WTC11 (cell line): ENCODE data around the gene FAM114A1. TPM values are rescaled to one million over a fixed set of nuclear protein-coding genes. Genes with fewer than 3 reads are reported as not detected.
A peak's percentile ranks its signal among the peaks of the same experiment; 100 is the strongest.

Experiments
- ATAC-seq: fragments of 200-7000 bp; cut with Tn5 transposase; 2 replicates; pipeline ENCODE4 v1.10.0; 2021; ENCODE audit warnings: mild to moderate bottlenecking, moderate library complexity
- CTCF ChIA-PET: fragments of 300-600 bp; sonication (Branson Sonifier 250); formaldehyde crosslinking; loops from one replicate; lab custom pipeline; 2021; ENCODE audit warnings: antibody characterized with exemption; lab: Charles Lee
- POLR2A ChIA-PET: fragments of 350-600 bp; sonication (Branson Sonifier 250); formaldehyde crosslinking; loops from one replicate; lab custom pipeline; 2021; ENCODE audit warnings: antibody characterized with exemption; lab: Charles Lee
- DNase-seq: peaks from one replicate; pipeline ENCODE4 v3.0.0; 2021; ENCODE audit warnings: low spot score
- H3K27ac Mint-ChIP-seq: 2 replicates; pipeline ENCODE4 v1.8.0; 2021; ENCODE audit warnings: mixed read lengths
- H3K27me3 Mint-ChIP-seq: 2 replicates; pipeline ENCODE4 v1.8.0; 2021; ENCODE audit warnings: low read depth, mild to moderate bottlenecking, moderate library complexity, mixed read lengths
- H3K36me3 Mint-ChIP-seq: 2 replicates; pipeline ENCODE4 v1.8.0; 2021; ENCODE audit warnings: mixed read lengths
- H3K4me1 Mint-ChIP-seq: 2 replicates; pipeline ENCODE4 v1.8.0; 2022; ENCODE audit warnings: mixed read lengths
- H3K4me3 Mint-ChIP-seq: 2 replicates; pipeline ENCODE4 v1.8.0; 2021; ENCODE audit warnings: mild to moderate bottlenecking, moderate library complexity, mixed read lengths
- H3K9me3 Mint-ChIP-seq: 2 replicates; pipeline ENCODE4 v1.8.0; 2021; ENCODE audit warnings: mixed read lengths
- AR ChIP-seq: fragments of 250-450 bp; sonication (Bioruptor Pico); IDR thresholded peaks from 2 replicates; pipeline ENCODE4 v1.9.0; 2021; ENCODE audit warnings: mild to moderate bottlenecking
- CBFB ChIP-seq: sonication (generic); formaldehyde crosslinking; IDR thresholded peaks from 2 replicates; pipeline ENCODE4 v1.8.1; 2022; ENCODE audit warnings: mild to moderate bottlenecking, low read depth, missing genetic modification reagents
- E2F1 ChIP-seq: sonication (generic); formaldehyde crosslinking; IDR thresholded peaks from 2 replicates; pipeline ENCODE4 v1.8.0; 2022; ENCODE audit warnings: mild to moderate bottlenecking, missing genetic modification reagents
- ERG ChIP-seq: fragments of 250-450 bp; sonication (Bioruptor Pico); IDR thresholded peaks from 2 replicates; pipeline ENCODE4 v1.8.0; 2021; ENCODE audit warnings: mild to moderate bottlenecking
- KAT7 ChIP-seq: sonication (generic); formaldehyde crosslinking; IDR thresholded peaks from 2 replicates; pipeline ENCODE4 v1.8.1; 2023; ENCODE audit warnings: missing genetic modification reagents, mild to moderate bottlenecking, borderline replicate concordance
- NFATC4 ChIP-seq: fragments of 250-450 bp; sonication (Bioruptor Pico); IDR thresholded peaks from 2 replicates; pipeline ENCODE4 v1.9.0; 2021; ENCODE audit warnings: mild to moderate bottlenecking
- NFE2L1 ChIP-seq: sonication (generic); formaldehyde crosslinking; IDR thresholded peaks from 2 replicates; pipeline ENCODE4 v1.8.1; 2023; ENCODE audit warnings: missing genetic modification reagents
- NR2C2 ChIP-seq: sonication (generic); formaldehyde crosslinking; IDR thresholded peaks from 2 replicates; pipeline ENCODE4 v1.8.0; 2022; ENCODE audit warnings: mild to moderate bottlenecking, missing genetic modification reagents
- USF2 ChIP-seq: sonication (generic); formaldehyde crosslinking; IDR thresholded peaks from 2 replicates; pipeline ENCODE4 v1.8.1; 2023; ENCODE audit warnings: mild to moderate bottlenecking, missing genetic modification reagents, moderate library complexity
- ZNF121 ChIP-seq: sonication (generic); formaldehyde crosslinking; IDR thresholded peaks from 2 replicates; pipeline ENCODE4 v1.8.0; 2023; ENCODE audit warnings: missing genetic modification reagents
- ZNF138 ChIP-seq: sonication (generic); formaldehyde crosslinking; conservative IDR thresholded peaks from 2 replicates; pipeline ENCODE4 v1.8.1; 2022; ENCODE audit warnings: mild to moderate bottlenecking, moderate library complexity, missing genetic modification reagents
- ZNF219 ChIP-seq: sonication (generic); formaldehyde crosslinking; IDR thresholded peaks from 2 replicates; pipeline ENCODE4 v1.8.0; 2023; ENCODE audit warnings: missing genetic modification reagents, mild to moderate bottlenecking, borderline replicate concordance
- ZNF232 ChIP-seq: sonication (generic); formaldehyde crosslinking; IDR thresholded peaks from 2 replicates; pipeline ENCODE4 v1.8.0; 2022; ENCODE audit warnings: mild to moderate bottlenecking, missing genetic modification reagents
- ZNF425 ChIP-seq: fragments of 250-450 bp; sonication (Bioruptor Pico); conservative IDR thresholded peaks from 2 replicates; pipeline ENCODE4 v1.9.0; 2021; ENCODE audit warnings: mild to moderate bottlenecking
- ZNF671 ChIP-seq: fragments of 250-450 bp; sonication (Bioruptor Pico); IDR thresholded peaks from 2 replicates; pipeline ENCODE4 v1.8.0; 2021; ENCODE audit warnings: mild to moderate bottlenecking
- total RNA-seq: library from RNA; stranded (reverse); gene quantifications from 3 replicates; pipeline ENCODE4 v1.2.3, GENCODE V29; 2021
- TF ChIP-seq, protein P1 (sequence below): sonication (generic); formaldehyde crosslinking; IDR thresholded peaks from 2 replicates; pipeline ENCODE4 v1.8.1; 2023; ENCODE audit warnings: mild to moderate bottlenecking, missing genetic modification reagents
- TF ChIP-seq, protein P2 (sequence below): fragments of 250-450 bp; sonication (Bioruptor Pico); IDR thresholded peaks from 2 replicates; pipeline ENCODE4 v1.9.0; 2021; ENCODE audit warnings: mild to moderate bottlenecking

Gene FAM114A1
- total RNA-seq, 1 experiment from 2014 or later = 17.6 TPM

DNA sequence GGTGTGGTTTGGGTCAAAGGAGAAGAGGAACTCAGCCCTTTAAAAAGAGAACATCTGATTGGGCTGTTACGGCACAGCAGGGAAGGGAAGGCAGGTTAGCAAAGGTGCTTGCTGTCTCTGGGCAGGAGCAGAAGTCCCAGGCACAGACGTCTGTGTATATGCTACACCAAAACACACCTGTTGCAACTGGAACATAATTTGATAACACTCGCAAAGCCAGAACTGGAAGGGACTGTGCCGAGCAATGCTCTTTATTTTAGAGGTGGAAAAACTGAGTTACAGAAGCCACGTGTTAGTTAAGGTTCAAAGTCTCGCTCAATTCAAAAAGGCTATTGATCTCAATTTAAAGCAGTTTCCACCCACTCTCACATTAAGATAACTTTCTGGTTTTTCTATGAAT lies 2.2 kb upstream of the FAM114A1 start (continued):
- TF ChIP-seq AR (no peak), NR2C2 (no peak), E2F1 (CRISPR knock-in tag) (no peak), CBFB (no peak), NFATC4 (CRISPR knock-in tag) (no peak)
- TF ChIP-seq, all 79 proteins: peak for 0

DNA sequence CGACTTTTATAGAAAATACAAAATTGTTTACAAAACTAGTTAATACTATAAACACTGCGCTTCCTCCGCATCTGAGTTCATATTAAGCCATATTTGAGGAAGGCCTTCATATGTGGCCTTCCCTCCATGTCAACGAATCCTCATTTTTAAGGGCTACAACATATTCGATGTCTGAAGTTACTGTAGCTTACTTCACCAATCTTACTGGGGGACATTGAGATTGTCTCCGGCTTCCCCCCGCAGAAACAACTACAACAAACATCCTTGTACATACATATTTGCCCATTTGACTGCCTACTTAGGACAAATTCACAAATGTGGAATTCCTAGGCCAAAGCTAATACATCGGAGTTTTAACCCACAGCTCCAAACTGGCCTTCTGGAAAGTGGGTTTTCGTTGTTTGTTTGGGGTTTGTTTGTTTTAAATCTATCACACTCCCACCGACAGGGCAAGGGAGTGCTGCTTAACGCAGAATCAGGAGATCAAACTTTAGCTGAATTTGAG lies 581 bp upstream of the FAM114A1 start:
- TF ChIP-seq NFE2L1 (CRISPR knock-in tag) (no peak), ZNF671 (CRISPR knock-in tag) (no peak), KAT7 (CRISPR knock-in tag) (no peak), ERG (CRISPR knock-in tag) (no peak), ZNF138 (CRISPR knock-in tag) (no peak), USF2 (CRISPR knock-in tag) (no peak), ZNF121 (CRISPR knock-in tag) (no peak), ZNF232 (no peak), ZNF425 (no peak), ZNF219 (no peak), AR (no peak), E2F1 (CRISPR knock-in tag) (no peak)
- TF ChIP-seq, protein P1, sequence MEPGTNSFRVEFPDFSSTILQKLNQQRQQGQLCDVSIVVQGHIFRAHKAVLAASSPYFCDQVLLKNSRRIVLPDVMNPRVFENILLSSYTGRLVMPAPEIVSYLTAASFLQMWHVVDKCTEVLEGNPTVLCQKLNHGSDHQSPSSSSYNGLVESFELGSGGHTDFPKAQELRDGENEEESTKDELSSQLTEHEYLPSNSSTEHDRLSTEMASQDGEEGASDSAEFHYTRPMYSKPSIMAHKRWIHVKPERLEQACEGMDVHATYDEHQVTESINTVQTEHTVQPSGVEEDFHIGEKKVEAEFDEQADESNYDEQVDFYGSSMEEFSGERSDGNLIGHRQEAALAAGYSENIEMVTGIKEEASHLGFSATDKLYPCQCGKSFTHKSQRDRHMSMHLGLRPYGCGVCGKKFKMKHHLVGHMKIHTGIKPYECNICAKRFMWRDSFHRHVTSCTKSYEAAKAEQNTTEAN (CRISPR knock-in tag) = no peak
- TF ChIP-seq, protein P2, sequence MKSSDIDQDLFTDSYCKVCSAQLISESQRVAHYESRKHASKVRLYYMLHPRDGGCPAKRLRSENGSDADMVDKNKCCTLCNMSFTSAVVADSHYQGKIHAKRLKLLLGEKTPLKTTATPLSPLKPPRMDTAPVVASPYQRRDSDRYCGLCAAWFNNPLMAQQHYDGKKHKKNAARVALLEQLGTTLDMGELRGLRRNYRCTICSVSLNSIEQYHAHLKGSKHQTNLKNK (CRISPR knock-in tag) = no peak
- H3K36me3 Mint-ChIP-seq = no peaks in the 10 kb centered on the region; the same call in 1 of the 2 replicates
- H3K27ac Mint-ChIP-seq = no peak overlapping the region
- POLR2A ChIA-PET = interaction anchor here (0.6 kb wide), 1 partner anchor 875 kb away, joined by 3 read pairs; no protein-coding TSS in a partner anchor
- peaks cover 5% of the 10 kb centered on the region; the same call in 1 of the 2 replicates for H3K27me3 Mint-ChIP-seq
- peaks cover 16% of the 10 kb centered on the region for H3K4me1 Mint-ChIP-seq
- H3K9me3 Mint-ChIP-seq = no peaks in the 10 kb centered on the region
- ATAC-seq (no peak), DNase-seq (no peak)
- peak overlapping the region; percentile 72 for H3K4me3 Mint-ChIP-seq
- CTCF ChIA-PET = interaction anchor here (0.6 to 2.8 kb wide), 5 partner anchors 26 to 1031 kb away, joined by 3 to 14 read pairs (median 5); no protein-coding TSS in a partner anchor
